ENCODE data around the gene HMGN4. TPM values are rescaled to one million over a fixed set of nuclear protein-coding genes. Genes with fewer than 3 reads are reported as not detected.
"Not testable (repeated sequence)": the region's sequence is repeated elsewhere in the genome, so short reads cannot be mapped to it uniquely, and the experiment has no call there.

Gene HMGN4
- total and polyA plus RNA-seq, 9 donors: 51.3 to 73.7 (median 62.0) TPM

DNA sequence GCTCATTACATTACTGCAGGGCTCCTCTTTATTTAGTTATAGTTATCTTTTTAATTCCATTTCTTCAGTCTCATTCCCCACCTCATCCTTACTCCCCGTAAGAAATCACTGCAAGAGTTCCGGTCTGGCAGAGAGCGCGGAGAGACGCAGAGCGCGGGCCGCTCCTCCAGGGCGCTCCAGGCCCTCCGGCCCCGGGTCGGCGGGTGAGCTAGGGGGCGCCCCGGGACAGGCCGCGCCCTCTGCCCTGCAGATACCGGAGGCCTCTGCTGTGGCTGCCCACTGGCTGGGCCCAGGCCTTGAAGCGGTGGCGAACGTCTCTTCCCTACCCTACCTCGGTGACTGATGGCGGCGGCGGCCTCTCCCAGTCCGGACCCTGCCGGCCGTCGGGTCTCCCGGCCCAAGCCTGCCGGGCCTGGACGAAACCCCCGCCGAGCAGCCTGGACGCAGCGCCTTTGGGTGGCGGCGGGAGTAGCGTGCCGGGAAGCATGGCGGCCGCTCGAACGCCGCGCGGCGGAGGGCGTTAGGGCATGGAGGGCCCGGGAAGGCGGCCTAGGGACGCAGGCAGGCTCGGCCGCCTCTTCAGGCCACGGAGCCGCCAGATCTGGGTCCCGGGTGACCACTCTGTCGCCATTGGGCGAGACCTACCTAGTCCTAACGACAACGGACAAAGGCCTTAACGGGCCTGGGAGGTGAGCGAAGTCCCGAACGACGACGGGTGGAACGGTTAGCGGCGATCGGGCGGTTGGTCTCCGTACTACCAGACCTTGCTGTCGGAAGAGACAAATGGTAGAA is 16.4 kb upstream of the HMGN4 start:
- under 1% methylated on average over 74 of the region's 74 CpGs for WGBS (ENCODE audit: insufficient coverage)
- Histone ChIP-seq H3K4me1 (ENCODE audit: control insufficient read depth, insufficient read depth, low read length) (peaks cover 5% of the 10 kb centered on the region), H3K27ac (ENCODE audit: low read length) (peak overlapping the region; percentile 99), H3K4me3 (ENCODE audit: low read length) (peak overlapping the region; percentile 70), H3K27me3 (ENCODE audit: control insufficient read depth, insufficient read depth, low read length) (no peaks in the 10 kb centered on the region), H3K9me3 (replicated peaks; ENCODE audit: control insufficient read depth, low read depth, low read length) (no peaks in the 10 kb centered on the region), H3K36me3 (ENCODE audit: control insufficient read depth, insufficient read depth, low read length) (no peaks in the 10 kb centered on the region)
- peak; percentile 92 for DNase-seq

DNA sequence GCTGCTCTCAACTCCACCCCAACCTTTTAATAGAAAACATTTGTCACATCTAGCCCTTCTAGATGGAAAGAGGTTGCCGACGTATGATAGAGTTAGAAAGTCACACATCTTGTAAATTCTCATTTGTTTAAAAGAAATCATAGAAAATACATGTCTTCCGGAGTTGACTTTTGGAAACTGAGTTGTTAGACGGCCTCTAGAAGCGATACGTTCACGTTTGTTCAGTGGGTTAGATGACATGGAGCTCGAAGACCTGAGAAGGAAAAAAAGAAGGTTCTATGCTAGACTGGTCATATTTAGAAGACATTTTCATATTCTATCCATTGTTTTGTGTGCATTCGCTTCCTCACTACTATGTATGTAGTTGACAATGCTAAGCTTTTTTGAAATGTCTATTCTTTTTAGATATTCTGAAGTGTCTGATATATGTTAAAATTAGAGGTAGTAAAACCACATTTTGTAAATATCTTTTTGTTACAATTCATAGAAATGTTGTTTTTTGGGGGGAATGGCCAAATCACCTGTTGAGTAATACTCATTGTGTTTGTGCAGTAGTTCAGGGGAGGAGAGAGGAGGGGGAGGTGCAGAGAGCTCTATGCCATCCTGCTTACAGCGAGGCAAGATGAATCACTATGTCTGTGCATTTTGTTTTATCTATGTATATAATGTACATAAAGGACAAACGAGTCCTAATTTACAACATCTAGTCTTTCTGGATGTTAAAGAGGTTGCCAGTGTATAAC is 15.5 kb upstream of the HMGN4 start:
- peak overlapping the region; percentile 99 for H3K27ac ChIP-seq (ENCODE audit: low read length)
- not testable (repeated sequence) for H3K36me3 ChIP-seq (ENCODE audit: control insufficient read depth, insufficient read depth, low read length); H3K27me3 ChIP-seq (ENCODE audit: control insufficient read depth, insufficient read depth, low read length); H3K9me3 ChIP-seq (replicated peaks; ENCODE audit: control insufficient read depth, low read depth, low read length); H3K4me1 ChIP-seq (ENCODE audit: control insufficient read depth, insufficient read depth, low read length)
- WGBS (ENCODE audit: insufficient coverage): no CpG with 5 or more reads among the region's 11 CpGs
- peak overlapping the region; percentile 70 for H3K4me3 ChIP-seq (ENCODE audit: low read length)
- peak; percentile 30 for DNase-seq

DNA sequence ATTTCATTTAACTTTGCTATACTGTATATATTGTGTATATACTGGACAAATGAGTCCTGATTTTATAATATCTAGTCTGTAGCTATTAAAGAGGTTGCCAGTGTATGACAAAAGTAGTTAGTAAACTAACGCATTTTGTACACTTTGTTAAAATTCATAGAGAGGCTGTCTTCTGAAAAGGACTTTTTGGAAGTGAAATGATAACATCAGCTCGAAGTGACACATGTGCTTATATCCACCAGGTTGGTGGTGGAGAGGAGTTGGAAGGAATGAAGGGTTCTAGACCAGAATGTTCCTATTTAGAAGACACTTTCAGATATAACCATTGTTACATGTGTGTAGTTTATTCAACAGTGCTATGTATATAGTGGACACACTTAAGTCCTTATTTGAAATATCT is 13.9 kb upstream of the HMGN4 start:
- not testable (repeated sequence) for H3K27me3 ChIP-seq (ENCODE audit: control insufficient read depth, insufficient read depth, low read length); H3K4me3 ChIP-seq (ENCODE audit: low read length)

DNA sequence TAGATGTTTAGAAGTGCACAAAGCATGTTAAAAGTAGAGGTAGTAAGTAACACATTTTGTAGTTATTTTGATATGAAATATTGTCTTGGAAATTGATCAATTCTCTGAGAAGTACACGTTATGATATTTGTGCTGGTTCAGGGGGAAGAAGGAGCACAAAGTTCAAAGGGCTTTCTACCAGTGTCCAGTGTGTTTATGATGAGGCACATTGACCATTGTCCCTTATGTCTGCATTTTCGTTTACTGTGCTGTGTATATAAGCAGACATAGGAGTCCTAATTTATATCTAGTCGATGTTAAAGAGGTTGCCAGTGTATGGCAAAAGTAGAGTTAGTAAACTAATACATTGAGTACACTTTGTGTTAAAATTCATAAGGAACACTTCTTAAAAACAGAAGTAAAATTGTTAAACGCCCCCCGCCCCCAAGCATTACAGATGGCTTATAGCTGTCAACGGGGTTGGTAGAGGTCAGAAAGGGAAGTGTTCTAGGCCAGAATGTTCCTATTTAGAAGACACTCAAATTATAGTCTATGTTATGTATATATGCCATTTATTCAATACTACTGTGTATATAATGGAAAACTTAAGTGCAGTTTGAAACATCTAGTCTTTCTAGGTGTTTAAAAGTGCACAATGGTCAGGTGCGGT is 13.3 kb upstream of the HMGN4 start:
- Histone ChIP-seq H3K4me1 (ENCODE audit: control insufficient read depth, insufficient read depth, low read length) (peaks cover 5% of the 10 kb centered on the region), H3K9me3 (replicated peaks; ENCODE audit: control insufficient read depth, low read depth, low read length) (no peaks in the 10 kb centered on the region), H3K27ac (ENCODE audit: low read length) (no peak overlapping the region), H3K4me3 (ENCODE audit: low read length) (no peak overlapping the region), H3K36me3 (ENCODE audit: control insufficient read depth, insufficient read depth, low read length) (no peaks in the 10 kb centered on the region), H3K27me3 (ENCODE audit: control insufficient read depth, insufficient read depth, low read length) (no peaks in the 10 kb centered on the region)
- DNase-seq: no peak
- 80% methylated on average over 1 of the region's 7 CpGs for WGBS (ENCODE audit: insufficient coverage)

More for the DNA sequence above, 13.9 kb upstream of the HMGN4 start:
- not testable (repeated sequence) for H3K36me3 ChIP-seq (ENCODE audit: control insufficient read depth, insufficient read depth, low read length); H3K27ac ChIP-seq (ENCODE audit: low read length); H3K9me3 ChIP-seq (replicated peaks; ENCODE audit: control insufficient read depth, low read depth, low read length); H3K4me1 ChIP-seq (ENCODE audit: control insufficient read depth, insufficient read depth, low read length); DNase-seq
- no CpG with 5 or more reads among the region's 2 CpGs for WGBS (ENCODE audit: insufficient coverage)

DNA sequence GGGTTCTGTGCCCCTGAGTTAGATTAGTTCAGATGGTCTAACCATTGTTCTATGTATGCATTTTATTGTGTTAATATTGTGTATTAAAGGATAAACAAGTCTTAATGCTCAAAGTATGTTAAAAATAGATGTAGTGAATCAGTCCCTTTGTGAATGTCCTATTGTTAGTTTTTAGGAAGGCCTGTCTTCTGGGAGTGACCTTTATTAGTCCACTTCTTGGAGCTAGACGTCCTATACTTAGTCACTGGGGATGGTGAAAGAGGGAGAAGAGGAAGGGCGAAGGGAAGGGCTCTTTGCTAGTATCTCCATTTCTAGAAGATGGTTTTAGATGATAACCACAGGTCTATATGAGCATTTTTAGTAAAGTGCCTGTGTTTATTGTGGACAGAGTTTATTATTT is 12.3 kb upstream of the HMGN4 start:
- no CpG with 5 or more reads among the region's 2 CpGs for WGBS (ENCODE audit: insufficient coverage)
- no peaks in the 10 kb centered on the region for H3K9me3 ChIP-seq (replicated peaks; ENCODE audit: control insufficient read depth, low read depth, low read length)
- no peaks in the 10 kb centered on the region for H3K36me3 ChIP-seq (ENCODE audit: control insufficient read depth, insufficient read depth, low read length)
- no peaks in the 10 kb centered on the region for H3K4me1 ChIP-seq (ENCODE audit: control insufficient read depth, insufficient read depth, low read length)
- H3K27me3 ChIP-seq (ENCODE audit: control insufficient read depth, insufficient read depth, low read length): no peaks in the 10 kb centered on the region
- no peak overlapping the region for H3K27ac ChIP-seq (ENCODE audit: low read length)
- DNase-seq: no peak
- H3K4me3 ChIP-seq (ENCODE audit: low read length): no peak overlapping the region

DNA sequence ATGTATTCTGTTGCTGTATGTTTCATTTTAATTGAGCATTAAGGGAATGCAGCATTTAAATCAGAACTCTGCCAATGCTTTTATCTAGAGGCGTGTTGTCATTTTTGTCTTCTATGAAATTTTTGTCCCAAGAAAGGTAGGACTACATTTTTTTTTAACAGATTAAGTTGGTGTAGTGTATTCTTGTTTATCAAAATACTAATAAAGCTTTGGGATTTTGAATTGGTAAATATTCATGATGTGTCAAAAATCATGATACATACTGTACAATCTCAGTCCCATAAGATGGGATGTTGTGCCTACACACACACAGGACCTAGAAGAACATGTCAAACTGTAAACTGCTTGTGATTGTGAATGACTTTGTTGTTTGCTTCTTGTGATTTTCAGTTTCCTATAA is 11.2 kb upstream of the HMGN4 start:
- no peaks in the 10 kb centered on the region for H3K27me3 ChIP-seq (ENCODE audit: control insufficient read depth, insufficient read depth, low read length)
- no peaks in the 10 kb centered on the region for H3K36me3 ChIP-seq (ENCODE audit: control insufficient read depth, insufficient read depth, low read length)
- H3K27ac ChIP-seq (ENCODE audit: low read length): no peak overlapping the region
- no peaks in the 10 kb centered on the region for H3K4me1 ChIP-seq (ENCODE audit: control insufficient read depth, insufficient read depth, low read length)
- DNase-seq: no peak
- no peaks in the 10 kb centered on the region for H3K9me3 ChIP-seq (replicated peaks; ENCODE audit: control insufficient read depth, low read depth, low read length)
- no peak overlapping the region for H3K4me3 ChIP-seq (ENCODE audit: low read length)
- no CpG with 5 or more reads among the region's 1 CpG for WGBS (ENCODE audit: insufficient coverage)

DNA sequence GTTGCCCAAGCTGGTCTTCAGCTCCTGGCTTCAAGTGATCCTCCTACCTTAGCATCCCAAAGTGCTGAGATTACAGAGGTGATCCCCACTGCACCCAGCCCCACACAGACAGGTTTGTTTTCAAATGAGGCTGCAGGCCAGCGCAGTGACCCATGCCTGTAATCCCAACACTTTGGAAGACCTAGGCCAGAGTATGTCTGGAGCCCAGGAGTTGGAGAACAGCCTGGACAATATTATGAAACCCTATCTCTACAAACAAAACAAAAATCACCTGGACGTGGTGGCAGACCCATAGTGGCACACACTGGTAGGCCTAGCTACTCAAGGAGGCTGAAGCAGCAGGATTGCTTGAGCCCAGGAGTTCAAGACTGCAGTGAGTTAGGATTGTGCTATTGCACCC is 8.0 kb upstream of the HMGN4 start:
- no peaks in the 10 kb centered on the region for H3K27me3 ChIP-seq (ENCODE audit: control insufficient read depth, insufficient read depth, low read length)
- H3K9me3 ChIP-seq (replicated peaks; ENCODE audit: control insufficient read depth, low read depth, low read length): no peaks in the 10 kb centered on the region
- 79% methylated on average over 2 of the region's 2 CpGs for WGBS (ENCODE audit: insufficient coverage)
- DNase-seq: no peak
- no peak overlapping the region for H3K4me3 ChIP-seq (ENCODE audit: low read length)
- no peaks in the 10 kb centered on the region for H3K36me3 ChIP-seq (ENCODE audit: control insufficient read depth, insufficient read depth, low read length)
- H3K4me1 ChIP-seq (ENCODE audit: control insufficient read depth, insufficient read depth, low read length): peaks cover 10% of the 10 kb centered on the region
- no peak overlapping the region for H3K27ac ChIP-seq (ENCODE audit: low read length)

DNA sequence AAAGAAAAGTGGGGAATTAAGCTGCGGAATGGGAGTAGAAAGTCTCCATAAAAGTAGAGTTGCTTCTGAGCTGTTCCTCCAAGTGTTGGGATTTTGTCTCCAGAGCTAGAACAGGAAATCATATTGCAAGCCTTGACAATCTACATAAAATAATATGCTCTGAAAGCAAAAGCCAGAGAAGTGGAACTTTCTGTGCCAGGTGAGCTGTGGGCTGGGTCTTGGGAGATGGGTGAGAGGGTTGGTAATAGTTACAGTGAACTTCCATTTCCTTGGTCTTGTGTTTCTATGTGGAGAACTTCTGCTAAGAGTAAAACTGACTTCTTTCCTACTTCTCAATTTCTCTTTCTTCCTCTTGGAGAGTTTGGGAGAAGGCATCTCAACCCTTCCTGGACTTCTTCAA is 6.3 kb upstream of the HMGN4 start:
- H3K27me3 ChIP-seq (ENCODE audit: control insufficient read depth, insufficient read depth, low read length): no peaks in the 10 kb centered on the region
- DNase-seq: no peak
- H3K27ac ChIP-seq (ENCODE audit: low read length): no peak overlapping the region
- no peak overlapping the region for H3K4me3 ChIP-seq (ENCODE audit: low read length)
- peaks cover 21% of the 10 kb centered on the region for H3K4me1 ChIP-seq (ENCODE audit: control insufficient read depth, insufficient read depth, low read length)
- H3K36me3 ChIP-seq (ENCODE audit: control insufficient read depth, insufficient read depth, low read length): no peaks in the 10 kb centered on the region
- no peaks in the 10 kb centered on the region for H3K9me3 ChIP-seq (replicated peaks; ENCODE audit: control insufficient read depth, low read depth, low read length)
- WGBS (ENCODE audit: insufficient coverage): no CpG with 5 or more reads among the region's 1 CpG

DNA sequence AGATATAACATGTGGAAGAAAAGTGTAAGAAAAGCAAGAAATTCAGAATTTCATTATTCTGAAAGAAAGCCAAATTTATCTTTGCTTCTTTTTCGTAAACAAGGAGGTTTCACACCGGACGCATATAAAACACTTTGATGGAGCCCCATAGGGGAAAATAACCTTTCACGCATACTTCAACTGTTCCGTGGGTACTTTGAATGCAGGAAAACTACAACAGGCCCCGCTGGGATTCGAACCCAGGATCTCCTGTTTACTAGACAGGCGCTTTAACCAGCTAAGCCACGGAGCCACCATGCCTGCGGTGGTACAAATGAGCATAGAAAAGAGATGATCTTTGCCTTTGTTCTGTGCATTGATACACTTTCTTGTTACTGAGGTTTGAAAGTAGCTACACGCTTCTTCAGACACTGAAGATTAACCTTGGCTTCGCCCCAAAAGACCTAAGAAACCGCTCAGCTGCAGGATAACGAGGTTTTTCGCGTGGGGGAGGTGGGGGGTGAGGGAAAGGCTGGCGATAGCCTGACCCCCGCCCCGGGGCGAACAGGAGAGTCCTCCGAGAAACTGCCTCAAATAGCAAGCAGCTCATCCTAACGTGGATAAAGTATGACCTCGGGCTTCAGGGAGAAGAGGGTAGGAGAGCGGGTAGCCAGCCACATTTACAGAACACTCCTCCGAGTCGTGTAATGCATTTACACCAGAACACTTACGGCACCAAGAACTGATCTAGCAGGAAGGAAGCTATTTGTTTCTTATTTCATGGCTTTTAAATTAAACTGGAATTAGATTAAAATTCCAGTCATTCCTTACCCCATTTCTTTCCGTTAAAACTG is 5.3 kb upstream of the HMGN4 start:
- H3K9me3 ChIP-seq (replicated peaks; ENCODE audit: control insufficient read depth, low read depth, low read length): no peaks in the 10 kb centered on the region
- peak overlapping the region; percentile 84 for H3K27ac ChIP-seq (ENCODE audit: low read length)
- 1% methylated on average over 16 of the region's 28 CpGs for WGBS (ENCODE audit: insufficient coverage)
- H3K36me3 ChIP-seq (ENCODE audit: control insufficient read depth, insufficient read depth, low read length): no peaks in the 10 kb centered on the region
- peaks cover 22% of the 10 kb centered on the region for H3K4me1 ChIP-seq (ENCODE audit: control insufficient read depth, insufficient read depth, low read length)
- peak overlapping the region; percentile 51 for H3K4me3 ChIP-seq (ENCODE audit: low read length)
- DNase-seq: peak; percentile 96
- no peaks in the 10 kb centered on the region for H3K27me3 ChIP-seq (ENCODE audit: control insufficient read depth, insufficient read depth, low read length)

Data from muscle of leg (tissue), 11 donors.